Measurements from ENCODE around the gene ZC2HC1B.

The ZC2HC1B gene

DNA sequence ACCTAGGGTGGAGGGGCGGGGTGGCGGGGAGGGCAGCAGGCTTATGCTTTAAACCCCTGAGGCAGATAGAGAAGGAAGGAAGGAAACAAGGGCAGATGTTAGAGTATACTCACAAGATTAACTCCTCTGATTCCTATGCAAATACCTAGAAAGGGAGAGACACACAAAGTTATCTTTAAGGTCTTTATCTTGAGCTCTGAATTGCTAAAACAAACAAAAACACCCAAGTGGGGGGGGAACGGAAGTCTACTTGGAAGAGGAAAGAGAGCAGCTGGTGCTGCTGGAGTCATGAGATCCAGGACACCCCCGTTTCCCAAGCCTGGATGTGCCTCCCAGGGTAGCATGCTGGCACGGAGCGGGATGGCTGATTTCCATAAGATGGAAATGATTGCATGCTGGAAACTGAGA is 100.4 kb downstream of the ZC2HC1B start:
- DNase-seq (ENCODE audit: low spot score): no peak
- in situ Hi-C loops (cut with MboI; ENCODE audit: low sequenced_read_pairs, unreplicated experiment): no loop called here
- TF ChIP-seq, protein P1, sequence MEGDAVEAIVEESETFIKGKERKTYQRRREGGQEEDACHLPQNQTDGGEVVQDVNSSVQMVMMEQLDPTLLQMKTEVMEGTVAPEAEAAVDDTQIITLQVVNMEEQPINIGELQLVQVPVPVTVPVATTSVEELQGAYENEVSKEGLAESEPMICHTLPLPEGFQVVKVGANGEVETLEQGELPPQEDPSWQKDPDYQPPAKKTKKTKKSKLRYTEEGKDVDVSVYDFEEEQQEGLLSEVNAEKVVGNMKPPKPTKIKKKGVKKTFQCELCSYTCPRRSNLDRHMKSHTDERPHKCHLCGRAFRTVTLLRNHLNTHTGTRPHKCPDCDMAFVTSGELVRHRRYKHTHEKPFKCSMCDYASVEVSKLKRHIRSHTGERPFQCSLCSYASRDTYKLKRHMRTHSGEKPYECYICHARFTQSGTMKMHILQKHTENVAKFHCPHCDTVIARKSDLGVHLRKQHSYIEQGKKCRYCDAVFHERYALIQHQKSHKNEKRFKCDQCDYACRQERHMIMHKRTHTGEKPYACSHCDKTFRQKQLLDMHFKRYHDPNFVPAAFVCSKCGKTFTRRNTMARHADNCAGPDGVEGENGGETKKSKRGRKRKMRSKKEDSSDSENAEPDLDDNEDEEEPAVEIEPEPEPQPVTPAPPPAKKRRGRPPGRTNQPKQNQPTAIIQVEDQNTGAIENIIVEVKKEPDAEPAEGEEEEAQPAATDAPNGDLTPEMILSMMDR (IDR thresholded peaks at IDR 0.05; ENCODE audit: borderline replicate concordance, control extremely low read depth, extremely low read depth, insufficient read depth, missing control alignments): no peak

DNA sequence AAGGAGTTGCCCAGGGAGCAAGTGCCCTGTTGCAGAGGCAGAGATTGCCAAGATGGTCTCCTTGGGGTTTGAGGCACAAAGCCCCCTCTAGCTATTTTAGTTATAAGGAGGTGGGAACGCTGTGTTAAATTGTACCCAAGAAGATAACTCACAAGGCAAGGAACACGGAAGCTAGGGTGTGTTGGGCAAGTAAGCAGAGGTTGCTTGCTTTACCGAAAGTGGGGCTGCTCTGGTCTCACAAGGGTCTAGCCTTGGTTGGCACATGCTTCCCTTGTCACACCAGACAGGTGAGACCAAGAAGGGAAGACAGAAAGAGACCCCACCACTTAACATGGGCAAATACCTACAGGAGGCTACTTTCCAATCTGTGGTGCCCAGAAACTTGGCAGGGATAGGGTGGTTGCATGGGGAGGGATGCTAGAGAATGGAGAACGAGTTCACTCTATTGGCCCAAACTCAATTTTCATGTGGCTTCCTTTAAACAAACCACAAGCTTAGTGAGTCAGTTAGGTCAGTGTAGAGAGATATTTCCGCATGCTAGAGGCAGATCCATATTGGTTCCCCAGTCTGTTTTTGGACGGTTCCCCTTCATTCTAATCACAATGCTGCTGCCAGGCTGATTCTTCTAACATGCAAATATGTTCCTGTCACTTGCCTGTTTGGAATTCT is 101.4 kb downstream of the ZC2HC1B start:
- no peak for DNase-seq (ENCODE audit: low spot score)
- in situ Hi-C loops (cut with MboI; ENCODE audit: low sequenced_read_pairs, unreplicated experiment): no loop called here
- TF ChIP-seq, protein P1 (IDR thresholded peaks at IDR 0.05; ENCODE audit: borderline replicate concordance, control extremely low read depth, extremely low read depth, insufficient read depth, missing control alignments): no peak

DNA sequence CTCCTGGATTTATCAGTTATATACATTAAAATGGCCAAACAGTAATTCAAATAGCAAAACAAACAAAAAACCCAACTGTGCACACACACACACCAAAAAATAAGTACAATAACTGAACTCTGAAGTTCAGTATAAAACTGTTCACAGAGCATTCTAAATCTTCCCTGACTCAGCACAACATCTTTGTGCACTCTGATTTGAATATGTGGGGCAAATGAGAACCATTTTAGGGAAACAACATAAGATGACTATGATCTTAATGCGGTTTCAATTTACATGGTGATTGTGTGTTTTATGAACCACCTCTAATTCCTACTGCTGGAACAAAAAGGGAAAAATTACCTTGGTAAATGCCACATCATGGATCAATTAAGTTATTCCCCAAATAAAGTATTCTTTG is 102.0 kb downstream of the ZC2HC1B start:
- no peak for DNase-seq (ENCODE audit: low spot score)
- TF ChIP-seq, protein P1 (IDR thresholded peaks at IDR 0.05; ENCODE audit: borderline replicate concordance, control extremely low read depth, extremely low read depth, insufficient read depth, missing control alignments): no peak
- in situ Hi-C loops (cut with MboI; ENCODE audit: low sequenced_read_pairs, unreplicated experiment): no loop called here

DNA sequence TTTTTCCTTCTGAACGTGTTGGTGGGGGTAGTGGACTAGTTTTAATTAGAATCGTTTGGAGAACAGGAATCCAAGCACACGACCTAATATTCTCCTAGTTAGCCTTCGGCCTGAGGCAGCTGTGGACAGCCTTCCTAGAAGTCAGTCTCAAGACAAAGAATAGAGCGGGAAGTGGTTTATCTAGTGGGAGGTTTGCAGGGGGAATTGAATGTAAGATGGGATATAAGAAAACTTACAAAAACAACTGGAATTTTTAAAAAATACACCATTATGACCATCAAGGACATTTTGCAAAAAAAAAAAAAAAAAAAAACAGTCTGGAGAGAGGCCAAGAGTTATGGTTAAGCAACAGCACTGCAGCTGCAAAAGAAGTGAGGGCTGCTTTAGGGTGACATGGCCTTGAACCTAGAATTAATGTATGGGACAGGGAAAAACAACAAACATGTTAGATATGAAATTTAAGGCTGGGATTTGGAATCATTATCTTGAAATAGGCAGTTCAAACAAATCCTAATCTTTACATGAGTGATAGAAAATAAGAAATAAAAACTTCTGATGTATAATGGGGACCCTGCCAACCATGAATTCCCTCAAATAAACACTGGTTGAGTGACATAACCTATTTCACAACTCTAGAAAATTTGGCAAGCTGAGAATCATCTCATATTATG is 103.6 kb downstream of the ZC2HC1B start:
- in situ Hi-C loops (cut with MboI; ENCODE audit: low sequenced_read_pairs, unreplicated experiment): no loop called here
- TF ChIP-seq, protein P1 (IDR thresholded peaks at IDR 0.05; ENCODE audit: borderline replicate concordance, control extremely low read depth, extremely low read depth, insufficient read depth, missing control alignments): no peak
- no peak for DNase-seq (ENCODE audit: low spot score)

DNA sequence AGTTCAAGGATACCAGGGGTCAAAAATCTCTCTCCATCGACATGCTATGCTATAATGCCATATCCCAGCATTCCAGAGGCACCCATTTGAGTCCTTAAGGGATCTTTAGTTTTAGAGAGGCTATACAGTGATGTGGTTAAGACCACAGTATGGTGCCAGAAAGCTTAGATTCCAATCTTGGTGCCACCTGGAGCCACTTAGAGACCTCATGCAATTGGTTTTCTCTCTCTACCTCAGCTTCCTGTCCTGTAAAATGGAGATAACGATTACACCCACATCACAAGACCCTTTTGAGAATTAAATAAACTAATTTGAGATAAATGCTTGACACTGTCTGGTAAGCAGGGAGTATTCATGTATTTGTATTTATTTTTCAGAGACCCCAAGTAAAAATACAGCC is 104.8 kb downstream of the ZC2HC1B start:
- TF ChIP-seq, protein P1 (IDR thresholded peaks at IDR 0.05; ENCODE audit: borderline replicate concordance, control extremely low read depth, extremely low read depth, insufficient read depth, missing control alignments): no peak
- in situ Hi-C loops (cut with MboI; ENCODE audit: low sequenced_read_pairs, unreplicated experiment): no loop called here
- no peak for DNase-seq (ENCODE audit: low spot score)

DNA sequence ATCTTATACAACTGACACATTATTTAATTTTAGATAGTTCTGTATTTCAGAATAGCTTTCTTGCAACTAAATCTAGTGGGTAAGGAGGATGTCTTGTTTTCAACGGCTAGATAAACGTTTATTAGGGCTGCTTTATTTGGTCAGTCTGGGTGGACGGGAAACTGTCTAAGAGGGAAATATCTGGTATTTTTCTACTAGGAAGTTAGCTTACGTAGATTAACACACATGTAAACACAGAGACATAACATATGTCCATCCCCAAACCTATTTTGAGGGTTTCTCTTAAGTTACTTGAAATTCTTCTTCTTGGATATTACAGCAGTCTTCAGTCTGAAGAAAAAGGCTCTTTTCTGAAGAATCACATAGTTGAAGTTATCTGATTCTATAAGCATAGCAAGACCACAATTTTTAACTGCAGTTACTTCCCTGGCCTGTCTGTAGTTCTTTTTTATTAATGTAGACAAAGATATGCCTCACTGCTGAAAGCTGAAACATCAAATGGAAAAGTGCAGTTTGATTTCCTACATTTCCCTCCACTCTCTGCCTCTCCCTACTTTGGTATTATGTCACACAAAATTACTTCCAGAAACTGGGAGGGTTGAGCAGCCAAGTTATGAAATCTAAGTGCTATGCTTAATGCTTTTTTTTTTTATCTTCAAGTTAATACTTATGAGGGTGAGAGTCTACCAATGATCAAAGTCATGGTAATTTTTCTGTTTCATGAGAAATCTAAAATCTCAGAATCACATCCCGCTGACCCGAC is 106.4 kb downstream of the ZC2HC1B start:
- TF ChIP-seq, protein P1 (IDR thresholded peaks at IDR 0.05; ENCODE audit: borderline replicate concordance, control extremely low read depth, extremely low read depth, insufficient read depth, missing control alignments): no peak
- in situ Hi-C loops (cut with MboI; ENCODE audit: low sequenced_read_pairs, unreplicated experiment): no loop called here
- no peak for DNase-seq (ENCODE audit: low spot score)
